Hypothalamus (tissue), 51 donors: Measurements from ENCODE around the gene MAN2A2.

ENCODE experiments used
- DNase-seq, 51 donors: peaks; one replicate each; lab custom pipeline; 2025; lab: John Stamatoyannopoulos, UW

Gene MAN2A2

DNA sequence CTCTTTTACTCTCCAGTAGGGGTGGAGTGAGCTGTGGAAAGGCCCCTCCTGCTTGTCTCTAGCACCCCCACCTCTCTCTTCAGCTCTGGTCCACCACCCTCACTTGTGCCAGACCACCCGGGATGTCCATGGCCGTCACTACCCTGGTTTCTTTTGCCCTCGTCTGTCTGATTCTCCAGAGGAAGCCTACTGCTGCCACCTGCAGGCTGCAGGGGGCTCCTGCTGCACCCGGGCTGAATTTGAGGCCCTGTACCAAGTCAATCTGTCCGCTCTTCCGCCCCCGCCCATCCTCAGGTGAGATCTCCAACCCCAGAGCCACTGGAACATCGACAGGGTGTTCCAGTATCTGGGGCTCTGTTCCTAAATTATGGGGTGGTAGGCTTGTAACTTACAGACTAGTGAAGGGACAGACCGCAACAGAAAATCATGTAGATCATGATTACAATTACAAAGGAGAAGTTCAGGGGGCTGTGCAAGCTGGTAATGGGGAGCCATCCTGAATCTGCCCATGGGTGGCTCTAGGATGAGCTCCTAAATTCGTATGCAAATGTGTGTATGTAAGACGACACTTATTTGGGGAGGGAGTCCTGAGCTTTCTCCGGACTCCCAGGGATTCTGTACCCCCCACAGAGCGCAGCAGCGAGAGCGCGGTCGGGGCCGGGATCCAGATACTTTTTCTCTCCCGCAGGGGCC is 31.3 kb downstream of the MAN2A2 start:
- DNase-seq = peak; percentile 17 to 91 (median 69)

GRCh38 chr15:90934949-90935751 is 32.0 kb downstream of the MAN2A2 start, which contains the start of gene UNC45A:
UNC45A (plus strand) TSS chr15:90935285; CDS start chr15:90935325, 40 bp downstream.
- DNase-seq = peak; percentile 34 to 93 (median 82)

DNA sequence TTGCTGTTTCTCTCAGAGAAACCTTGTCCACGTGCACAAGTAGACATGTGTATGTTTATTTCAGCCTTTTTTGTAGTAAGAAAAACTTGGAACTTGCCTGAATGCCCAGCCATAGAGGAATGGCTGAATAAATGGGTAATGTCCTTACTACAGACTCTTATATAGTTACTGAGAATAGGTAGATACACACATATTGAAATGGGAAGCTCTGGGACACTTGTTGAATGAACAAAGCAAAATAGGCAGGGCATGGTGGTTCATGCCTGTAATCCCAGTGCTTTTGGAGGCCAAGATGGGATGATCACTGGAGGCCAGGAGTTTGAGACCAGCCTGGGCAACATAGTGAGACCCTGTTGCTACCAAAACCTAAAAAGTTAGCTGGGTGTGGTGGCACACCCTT is 33.7 kb downstream of the MAN2A2 start:
- no peak for DNase-seq

DNA sequence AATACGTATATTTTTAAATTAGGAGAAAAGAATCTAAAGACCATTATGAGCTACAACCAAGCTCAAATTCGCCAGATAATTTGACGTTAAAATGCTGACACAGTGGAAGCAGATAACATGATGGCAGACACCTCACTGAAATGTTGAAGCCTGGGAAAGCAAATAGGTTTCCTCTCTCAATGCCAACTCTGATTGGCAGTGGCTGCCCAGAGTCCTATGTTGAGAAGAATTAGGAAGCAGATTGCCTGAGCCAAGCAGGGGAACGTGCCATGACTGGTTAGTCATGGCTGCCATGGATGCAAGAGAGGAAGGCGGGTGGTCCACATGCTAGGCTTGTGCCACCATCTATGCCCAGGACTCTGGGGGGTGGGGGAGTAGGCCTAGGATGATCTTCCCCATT is 35.2 kb downstream of the MAN2A2 start:
- no peak for DNase-seq

DNA sequence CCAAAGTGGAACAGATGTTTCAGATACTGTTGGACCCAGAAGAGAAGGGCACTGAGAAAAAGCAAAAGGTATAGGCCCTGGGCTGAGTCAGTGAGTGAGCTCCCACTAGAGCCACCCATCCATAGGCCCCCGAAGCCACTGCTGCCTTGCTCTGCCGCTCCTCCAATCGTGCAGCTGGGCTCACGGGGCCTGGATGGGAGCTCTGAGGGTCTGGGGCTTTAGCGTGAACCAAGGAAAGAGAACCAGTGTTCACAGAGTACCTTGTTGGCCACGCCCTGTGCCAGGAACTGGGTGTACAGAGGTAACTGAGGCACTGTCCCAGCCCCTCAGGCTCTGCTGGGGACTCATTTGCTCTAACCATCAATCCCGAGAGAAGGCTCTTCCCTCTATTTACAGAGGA is 36.7 kb downstream of the MAN2A2 start:
- DNase-seq = no peak

GRCh38 chr15:90941038-90941437 is 37.9 kb downstream of the MAN2A2 start:
- DNase-seq = no peak

DNA sequence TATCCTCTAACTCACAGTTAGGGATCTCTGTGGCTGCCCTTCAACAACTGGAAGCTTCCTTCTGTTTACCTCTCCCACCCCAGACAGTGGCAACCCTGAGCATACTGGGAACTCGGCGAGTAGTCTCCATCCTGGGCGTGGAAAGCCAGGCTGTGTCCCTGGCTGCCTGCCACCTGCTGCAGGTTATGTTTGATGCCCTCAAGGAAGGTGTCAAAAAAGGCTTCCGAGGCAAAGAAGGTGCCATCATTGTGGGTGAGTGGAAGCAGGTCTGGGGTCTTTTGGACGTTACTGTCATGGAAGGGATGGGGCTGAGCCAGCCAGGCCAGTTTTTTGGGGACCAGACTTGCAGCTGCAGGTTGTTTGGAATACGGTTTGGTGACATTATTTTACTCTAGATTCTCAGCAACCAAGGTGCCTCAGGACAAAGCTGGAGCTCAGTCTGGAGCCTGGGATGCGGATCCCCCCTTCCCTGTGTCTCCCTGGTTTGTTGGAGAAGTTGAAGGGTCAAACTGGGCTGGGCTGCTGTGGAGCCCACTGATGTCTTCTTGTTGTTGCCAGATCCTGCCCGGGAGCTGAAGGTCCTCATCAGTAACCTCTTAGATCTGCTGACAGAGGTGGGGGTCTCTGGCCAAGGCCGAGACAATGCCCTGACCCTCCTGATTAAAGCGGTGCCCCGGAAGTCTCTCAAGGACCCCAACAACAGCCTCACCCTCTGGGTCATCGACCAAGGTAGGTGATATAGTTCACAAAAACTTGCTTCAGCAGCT is 39.4 kb downstream of the MAN2A2 start:
- no peak for DNase-seq

DNA sequence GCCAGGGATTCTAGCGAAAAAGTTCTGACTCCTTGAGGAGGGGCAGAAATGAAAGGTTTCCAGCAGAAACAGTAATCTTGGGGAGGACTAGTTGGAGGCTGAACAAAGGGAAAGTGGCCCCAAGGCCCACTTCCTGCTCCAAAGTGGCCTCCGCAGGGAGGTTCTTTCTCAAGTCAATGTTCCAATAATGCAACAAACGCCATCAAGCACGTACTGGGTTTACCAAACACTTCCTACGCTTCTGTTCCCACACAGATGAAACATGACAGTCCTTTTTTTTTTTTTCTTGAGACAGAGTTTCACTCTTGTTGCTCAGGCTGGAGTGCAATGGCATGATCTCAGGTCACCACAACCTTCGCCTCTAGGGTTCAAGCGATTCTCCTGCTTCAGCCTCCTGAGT is 42.0 kb downstream of the MAN2A2 start:
- no peak for DNase-seq

GRCh38 chr15:90946538-90946937 is 43.4 kb downstream of the MAN2A2 start:
- no peak for DNase-seq

GRCh38 chr15:90946941-90947576 is 44.0 kb downstream of the MAN2A2 start:
- DNase-seq = no peak

DNA sequence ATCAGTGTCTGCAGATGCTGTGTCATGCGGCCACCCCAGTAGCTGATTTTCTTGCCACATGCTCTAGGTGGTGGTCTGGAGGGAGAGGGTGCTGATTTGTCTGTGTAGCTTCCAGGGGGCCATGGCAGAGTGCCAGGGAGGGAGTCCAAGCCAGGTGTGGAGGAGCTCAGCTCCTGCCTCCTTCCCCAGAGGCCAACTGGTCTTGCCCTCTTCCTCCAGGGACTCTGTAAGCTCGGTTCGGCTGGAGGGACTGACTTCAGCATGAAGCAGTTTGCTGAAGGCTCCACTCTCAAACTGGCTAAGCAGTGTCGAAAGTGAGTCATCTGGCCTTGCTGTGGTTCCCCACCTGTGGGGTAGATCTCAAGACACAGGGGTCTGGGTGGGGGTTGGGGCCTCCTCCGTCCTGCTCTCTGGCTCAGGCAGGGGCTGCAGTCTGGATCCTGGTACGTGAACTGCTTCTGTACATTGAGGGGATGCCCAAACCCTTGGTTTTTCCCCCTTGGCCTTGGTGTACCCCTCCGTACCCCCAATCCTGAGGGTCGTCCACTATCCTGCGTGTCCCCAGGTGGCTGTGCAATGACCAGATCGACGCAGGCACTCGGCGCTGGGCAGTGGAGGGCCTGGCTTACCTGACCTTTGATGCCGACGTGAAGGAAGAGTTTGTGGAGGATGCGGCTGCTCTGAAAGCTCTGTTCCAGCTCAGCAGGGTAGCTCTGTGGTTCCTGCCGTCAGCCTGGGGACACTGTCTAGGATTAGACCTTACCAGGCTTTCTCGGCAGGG is 44.7 kb downstream of the MAN2A2 start:
- no peak for DNase-seq

DNA sequence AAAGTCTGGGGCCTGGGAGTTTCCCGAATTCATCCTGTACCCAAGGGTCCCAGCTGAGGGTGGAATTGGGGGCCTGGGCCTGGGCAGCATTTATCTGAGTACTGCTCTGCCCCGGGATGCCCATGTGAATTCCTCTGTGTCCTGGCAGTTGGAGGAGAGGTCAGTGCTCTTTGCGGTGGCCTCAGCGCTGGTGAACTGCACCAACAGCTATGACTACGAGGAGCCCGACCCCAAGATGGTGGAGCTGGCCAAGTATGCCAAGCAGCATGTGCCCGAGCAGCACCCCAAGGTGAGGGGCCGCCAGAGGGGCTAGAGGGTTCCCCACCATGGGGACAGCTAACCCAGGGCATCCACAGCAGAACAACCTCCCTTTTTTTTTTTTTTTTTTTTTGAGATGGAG is 45.4 kb downstream of the MAN2A2 start:
- DNase-seq = no peak

DNA sequence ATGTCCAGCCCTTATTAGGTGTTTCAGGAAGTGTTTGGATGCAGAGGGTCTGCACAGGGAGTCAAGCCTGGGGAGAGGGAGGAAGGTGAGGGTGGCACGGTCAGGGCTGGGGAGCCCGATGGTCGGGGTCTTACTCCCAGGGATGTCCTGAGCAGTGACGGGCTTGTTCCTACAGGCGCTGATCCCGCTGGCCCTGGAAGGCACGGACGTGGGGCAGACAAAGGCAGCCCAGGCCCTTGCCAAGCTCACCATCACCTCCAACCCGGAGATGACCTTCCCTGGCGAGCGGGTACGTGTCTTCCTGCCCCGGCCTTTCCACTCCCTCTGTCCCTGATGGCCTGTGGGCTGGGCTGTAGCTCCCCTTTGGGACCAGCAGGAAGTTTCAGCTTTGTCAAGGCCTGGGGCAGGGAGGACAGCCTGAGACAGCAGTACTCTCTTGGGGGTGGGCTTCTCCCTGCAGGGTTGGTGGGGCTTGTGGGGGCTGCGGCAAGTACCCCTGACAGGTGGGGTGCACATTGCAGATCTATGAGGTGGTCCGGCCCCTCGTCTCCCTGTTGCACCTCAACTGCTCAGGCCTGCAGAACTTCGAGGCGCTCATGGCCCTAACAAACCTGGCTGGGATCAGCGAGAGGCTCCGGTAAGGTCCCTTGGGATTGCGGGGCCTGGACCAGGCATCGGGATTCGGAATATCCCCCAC is 47.0 kb downstream of the MAN2A2 start:
- no peak for DNase-seq

DNA sequence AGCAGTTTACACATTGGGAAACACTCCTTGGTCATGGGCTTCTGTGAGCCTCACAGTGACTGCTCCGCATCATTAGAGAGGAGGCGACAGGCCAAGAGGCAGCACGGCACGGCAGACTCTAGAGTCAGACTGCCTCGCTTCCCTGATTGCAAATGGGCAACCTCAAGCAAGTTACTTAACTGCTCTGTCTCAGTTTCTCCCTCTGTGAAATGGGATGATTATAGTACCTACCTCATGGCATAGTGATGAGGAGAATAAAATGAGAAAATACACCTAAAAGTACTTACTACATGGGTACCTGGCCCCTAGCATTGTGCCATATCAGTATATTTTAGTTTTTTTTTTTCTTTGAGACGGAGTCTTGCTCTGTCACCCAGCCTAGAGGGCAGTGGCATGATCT is 47.6 kb downstream of the MAN2A2 start:
- no peak for DNase-seq

GRCh38 chr15:90952901-90953677 is 50.0 kb downstream of the MAN2A2 start:
- no peak for DNase-seq

- no peak for DNase-seq
Observed at GRCh38 chr15:90953947-90954711, 51.0 kb downstream of the MAN2A2 start.

GRCh38 chr15:90954712-90955623 is 51.9 kb downstream of the MAN2A2 start, which contains the start of gene RCCD1:
RCCD1 (plus strand) TSS chr15:90954884; CDS start chr15:90956735, 1,851 bp downstream.
- peak; percentile 44 to 95 (median 88) for DNase-seq
